GM12891 (cell line): ENCODE results near the gene HSD11B1.

Source experiments
- POLR2A ChIP-seq: IDR thresholded peaks from 2 replicates; pipeline ENCODE4 v1.6.1; 2011; ENCODE audit warnings: low read depth, low read length, control low read depth
- POLR2AphosphoS5 ChIP-seq: IDR thresholded peaks from 2 replicates; pipeline ENCODE4 v1.6.1; 2011; ENCODE audit warnings: low read depth, low read length, control low read depth

- TF ChIP-seq POLR2A (no peak), POLR2AphosphoS5 (no peak)
Measured at GRCh38 chr1:209675565-209676154, 29.0 kb upstream of the HSD11B1 start.
